ENCODE results near the gene NOTCH2. TPM values are rescaled to one million over a fixed set of nuclear protein-coding genes. Genes with fewer than 3 reads are reported as not detected.

Gene NOTCH2
- total RNA-seq, 1 experiment from 2014 or later, result 61.5 TPM

DNA sequence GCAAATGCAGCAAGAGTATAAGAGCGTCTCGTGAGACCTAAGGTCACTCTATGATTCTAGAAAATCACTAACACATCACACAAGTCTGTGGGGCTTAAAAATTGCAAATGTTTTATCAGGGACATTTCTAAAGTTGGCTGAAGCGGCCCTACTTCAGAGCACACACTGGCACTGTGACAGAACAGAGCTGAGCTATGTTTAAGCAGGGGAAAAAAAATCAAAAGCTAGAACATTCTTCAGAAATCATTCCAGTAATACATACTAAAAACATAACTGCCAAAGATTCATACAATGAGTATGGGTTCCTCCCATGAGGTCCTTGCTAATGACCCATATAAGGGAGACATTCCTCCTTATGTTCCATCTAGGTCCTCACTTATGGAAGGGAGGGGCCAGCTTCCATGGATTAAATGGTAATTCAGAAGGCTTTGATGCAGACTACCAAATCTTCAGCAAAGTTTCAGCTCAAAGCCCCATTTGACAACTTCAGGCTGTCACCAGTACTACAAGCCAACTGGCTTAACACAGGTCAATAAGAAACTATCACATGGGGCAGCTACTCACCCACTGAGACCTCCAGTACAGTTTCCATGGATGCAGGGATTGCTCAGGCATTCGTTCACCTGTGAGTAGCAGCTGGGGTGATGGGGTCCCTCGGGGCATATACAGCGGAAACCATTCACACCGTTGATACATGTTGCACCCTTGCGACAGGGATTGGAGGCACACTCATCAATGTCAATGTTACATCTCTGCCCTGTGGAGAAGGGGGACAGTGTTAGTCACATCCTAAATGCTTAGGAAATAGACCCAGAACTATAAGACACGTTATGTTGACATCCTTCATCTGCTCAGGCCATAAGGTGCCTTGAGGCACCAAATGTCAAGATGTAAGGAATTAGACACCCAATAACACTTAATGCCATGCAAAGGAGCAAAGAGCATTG lies 114.7 kb downstream of the NOTCH2 start:
- peaks cover 46% of the 10 kb centered on the region for H3K36me3 ChIP-seq (ENCODE audit: low read depth, low read length)
- no peak overlapping the region for H3K9ac ChIP-seq (ENCODE audit: low read length)
- H3K9me2 ChIP-seq (replicated peaks; ENCODE audit: low read length), result no peaks in the 10 kb centered on the region
- CTCF ChIA-PET, result no interaction called here
- DNase-seq (no peak), ATAC-seq (no peak)
- H3K4me1 ChIP-seq (ENCODE audit: insufficient read depth, low read length), result no peaks in the 10 kb centered on the region
- no peak overlapping the region for H3K4me2 ChIP-seq (ENCODE audit: low read length)
- no TSS peak for BruUV-seq (replicated peaks)
- intact Hi-C loops (cut with micrococcal nuclease), result no loop called here
- no peak overlapping the region for H3K4me3 ChIP-seq (ENCODE audit: low read length)
- TF ChIP-seq EZH2phosphoT487 (IDR thresholded peaks at IDR 0.05; ENCODE audit: borderline replicate concordance, low read length) (no peak), EZH2 (IDR thresholded peaks at IDR 0.05; ENCODE audit: low read length, unreplicated experiment) (no peak)
- TF ChIP-seq, protein P1, sequence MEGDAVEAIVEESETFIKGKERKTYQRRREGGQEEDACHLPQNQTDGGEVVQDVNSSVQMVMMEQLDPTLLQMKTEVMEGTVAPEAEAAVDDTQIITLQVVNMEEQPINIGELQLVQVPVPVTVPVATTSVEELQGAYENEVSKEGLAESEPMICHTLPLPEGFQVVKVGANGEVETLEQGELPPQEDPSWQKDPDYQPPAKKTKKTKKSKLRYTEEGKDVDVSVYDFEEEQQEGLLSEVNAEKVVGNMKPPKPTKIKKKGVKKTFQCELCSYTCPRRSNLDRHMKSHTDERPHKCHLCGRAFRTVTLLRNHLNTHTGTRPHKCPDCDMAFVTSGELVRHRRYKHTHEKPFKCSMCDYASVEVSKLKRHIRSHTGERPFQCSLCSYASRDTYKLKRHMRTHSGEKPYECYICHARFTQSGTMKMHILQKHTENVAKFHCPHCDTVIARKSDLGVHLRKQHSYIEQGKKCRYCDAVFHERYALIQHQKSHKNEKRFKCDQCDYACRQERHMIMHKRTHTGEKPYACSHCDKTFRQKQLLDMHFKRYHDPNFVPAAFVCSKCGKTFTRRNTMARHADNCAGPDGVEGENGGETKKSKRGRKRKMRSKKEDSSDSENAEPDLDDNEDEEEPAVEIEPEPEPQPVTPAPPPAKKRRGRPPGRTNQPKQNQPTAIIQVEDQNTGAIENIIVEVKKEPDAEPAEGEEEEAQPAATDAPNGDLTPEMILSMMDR (conservative IDR thresholded peaks at IDR 0.05; ENCODE audit: low read depth, low read length), result no peak
- H3K27ac ChIP-seq (ENCODE audit: low read length), result no peak overlapping the region
- H3K79me2 ChIP-seq (ENCODE audit: low read length), result no peaks in the 10 kb centered on the region
- H4K20me1 ChIP-seq (ENCODE audit: low read length), result no peaks in the 10 kb centered on the region
- no peaks in the 10 kb centered on the region for H3K9me3 ChIP-seq (ENCODE audit: low read length)
- no peaks in the 10 kb centered on the region for H3F3A ChIP-seq (ENCODE audit: low read length, unreplicated experiment)
- POLR2A ChIA-PET (ENCODE audit: unreplicated experiment), result no interaction called here
- no peaks in the 10 kb centered on the region for H3K27me3 ChIP-seq (ENCODE audit: low read length)
- no peak overlapping the region for H2AFZ ChIP-seq (ENCODE audit: low read length)

DNA sequence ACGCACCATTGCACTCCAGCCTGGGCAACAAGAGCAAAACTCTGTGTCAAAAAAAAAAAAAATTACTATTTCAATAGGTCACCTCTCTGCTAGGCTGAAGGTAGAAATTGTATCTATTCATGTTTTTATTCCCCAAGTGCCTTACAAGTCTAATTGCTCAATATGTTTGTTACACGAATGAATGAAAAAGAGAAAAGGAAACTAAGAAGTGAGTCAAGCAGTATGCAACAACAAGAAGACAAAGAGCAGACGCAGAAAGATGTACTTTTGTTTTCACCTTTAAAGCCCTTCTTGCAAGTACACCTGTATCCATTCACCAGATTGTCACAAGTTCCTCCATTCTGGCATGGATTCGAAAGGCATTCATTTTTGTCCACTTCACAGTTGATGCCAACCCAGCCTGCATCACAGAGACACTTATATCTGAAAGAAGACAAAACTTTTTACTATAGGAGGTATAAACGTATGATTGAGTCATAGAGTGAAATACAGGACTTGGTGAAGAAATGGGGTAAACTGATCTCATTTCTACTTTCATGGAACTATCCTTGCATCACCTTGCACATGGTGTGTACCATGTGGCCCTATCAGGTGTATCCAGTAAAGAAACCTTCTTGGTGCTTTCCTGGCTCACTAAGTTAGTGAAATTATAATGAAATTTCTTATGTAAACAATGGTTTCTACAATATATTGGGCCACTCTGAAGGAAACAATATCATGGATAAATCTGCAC lies 116.0 kb downstream of the NOTCH2 start:
- Histone ChIP-seq H3K36me3 (ENCODE audit: low read depth, low read length) (peaks cover 49% of the 10 kb centered on the region), H3K4me1 (ENCODE audit: insufficient read depth, low read length) (0 out of 2 replicates have a peak, but pooled peaks cover under 1% of the 10 kb centered on the region), H3K79me2 (ENCODE audit: low read length) (no peaks in the 10 kb centered on the region), H3K9me3 (ENCODE audit: low read length) (no peaks in the 10 kb centered on the region), H3K4me3 (ENCODE audit: low read length) (no peak overlapping the region), H3K27me3 (ENCODE audit: low read length) (no peaks in the 10 kb centered on the region), H3F3A (ENCODE audit: low read length, unreplicated experiment) (no peaks in the 10 kb centered on the region), H3K9ac (ENCODE audit: low read length) (no peak overlapping the region), H2AFZ (ENCODE audit: low read length) (no peak overlapping the region), H3K4me2 (ENCODE audit: low read length) (no peak overlapping the region), H3K9me2 (replicated peaks; ENCODE audit: low read length) (no peaks in the 10 kb centered on the region), H3K27ac (ENCODE audit: low read length) (no peak overlapping the region), H4K20me1 (ENCODE audit: low read length) (no peaks in the 10 kb centered on the region)
- BruUV-seq (replicated peaks), result no TSS peak
- POLR2A ChIA-PET (ENCODE audit: unreplicated experiment), result no interaction called here
- TF ChIP-seq EZH2phosphoT487 (IDR thresholded peaks at IDR 0.05; ENCODE audit: borderline replicate concordance, low read length) (no peak), EZH2 (IDR thresholded peaks at IDR 0.05; ENCODE audit: low read length, unreplicated experiment) (no peak)
- TF ChIP-seq, protein P1 (conservative IDR thresholded peaks at IDR 0.05; ENCODE audit: low read depth, low read length), result no peak
- ATAC-seq (no peak), DNase-seq (no peak)
- CTCF ChIA-PET, result no interaction called here
- intact Hi-C loops (cut with micrococcal nuclease), result no loop called here

Measured in PC-3 (cell line).